ENCODE data around the gene HPCAL1.

HPCAL1 gene

GRCh38 chr2:10357193-10358169, 54.8 kb downstream of the HPCAL1 start:
- no peak for DNase-seq

- no peak for DNase-seq
These were observed 56.5 kb downstream of the HPCAL1 start for GRCh38 chr2:10359246-10359645.

- no peak for DNase-seq
These were observed 57.1 kb downstream of the HPCAL1 start for GRCh38 chr2:10359731-10360329.

GRCh38 chr2:10360460-10360849, 57.8 kb downstream of the HPCAL1 start:
- no peak for DNase-seq

- DNase-seq = no peak
These were observed 58.3 kb downstream of the HPCAL1 start for GRCh38 chr2:10360850-10361588.

GRCh38 chr2:10362096-10362897, 59.6 kb downstream of the HPCAL1 start:
- DNase-seq = no peak

- DNase-seq = no peak
These were observed 60.3 kb downstream of the HPCAL1 start for GRCh38 chr2:10362898-10363454.

- no peak for DNase-seq
These were observed 61.3 kb downstream of the HPCAL1 start for GRCh38 chr2:10363861-10364610.

- no peak for DNase-seq
These were observed 62.7 kb downstream of the HPCAL1 start for GRCh38 chr2:10365412-10365811.

- no peak for DNase-seq
These were observed 64.0 kb downstream of the HPCAL1 start for GRCh38 chr2:10366601-10367270.

GRCh38 chr2:10367472-10368439, 65.1 kb downstream of the HPCAL1 start:
- DNase-seq = no peak

- no peak for DNase-seq
These were observed 66.0 kb downstream of the HPCAL1 start for GRCh38 chr2:10368491-10369231.

GRCh38 chr2:10369269-10370255, 66.9 kb downstream of the HPCAL1 start:
- no peak for DNase-seq

GRCh38 chr2:10370390-10370789, 67.7 kb downstream of the HPCAL1 start:
- no peak for DNase-seq

GRCh38 chr2:10370895-10371294, 68.2 kb downstream of the HPCAL1 start:
- DNase-seq = no peak

- DNase-seq = no peak
These were observed 68.9 kb downstream of the HPCAL1 start for GRCh38 chr2:10371441-10372196.
